CD4-positive, alpha-beta T cell treated with Interleukin-6 for 4 hours (primary cell): Measurements from ENCODE around the gene AJM1.
"Not testable (repeated sequence)": the region's sequence is repeated elsewhere in the genome, so short reads cannot be mapped to it uniquely, and the experiment has no call there.

ENCODE experiments used
- DNase-seq: peaks from one replicate; pipeline ENCODE4 v3.0.0-alpha.2; 2020; ENCODE audit warnings: mixed read lengths

Gene AJM1

DNA sequence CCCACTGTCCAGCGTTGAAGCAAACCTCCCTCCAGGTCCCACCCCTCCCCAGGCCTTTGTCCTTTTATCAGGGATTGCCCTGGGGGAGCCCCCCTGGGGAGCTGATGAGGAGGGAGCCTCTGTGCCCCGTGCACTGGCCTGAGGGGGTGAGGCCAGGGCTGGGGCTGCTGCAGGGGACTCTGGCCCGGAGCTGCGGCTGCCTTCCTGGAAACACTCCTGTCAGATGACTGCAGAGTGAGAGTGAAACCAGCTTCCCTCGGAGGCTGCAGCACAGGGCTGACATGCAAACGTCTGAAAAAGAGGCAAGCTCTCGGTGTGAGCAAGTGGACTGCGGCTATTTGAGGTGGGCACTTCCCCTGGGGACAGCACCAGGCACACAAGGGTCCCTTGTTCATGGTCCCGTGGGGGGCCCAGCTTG, 39.4 kb downstream of the AJM1 start:
- peak; percentile 62 for DNase-seq

DNA sequence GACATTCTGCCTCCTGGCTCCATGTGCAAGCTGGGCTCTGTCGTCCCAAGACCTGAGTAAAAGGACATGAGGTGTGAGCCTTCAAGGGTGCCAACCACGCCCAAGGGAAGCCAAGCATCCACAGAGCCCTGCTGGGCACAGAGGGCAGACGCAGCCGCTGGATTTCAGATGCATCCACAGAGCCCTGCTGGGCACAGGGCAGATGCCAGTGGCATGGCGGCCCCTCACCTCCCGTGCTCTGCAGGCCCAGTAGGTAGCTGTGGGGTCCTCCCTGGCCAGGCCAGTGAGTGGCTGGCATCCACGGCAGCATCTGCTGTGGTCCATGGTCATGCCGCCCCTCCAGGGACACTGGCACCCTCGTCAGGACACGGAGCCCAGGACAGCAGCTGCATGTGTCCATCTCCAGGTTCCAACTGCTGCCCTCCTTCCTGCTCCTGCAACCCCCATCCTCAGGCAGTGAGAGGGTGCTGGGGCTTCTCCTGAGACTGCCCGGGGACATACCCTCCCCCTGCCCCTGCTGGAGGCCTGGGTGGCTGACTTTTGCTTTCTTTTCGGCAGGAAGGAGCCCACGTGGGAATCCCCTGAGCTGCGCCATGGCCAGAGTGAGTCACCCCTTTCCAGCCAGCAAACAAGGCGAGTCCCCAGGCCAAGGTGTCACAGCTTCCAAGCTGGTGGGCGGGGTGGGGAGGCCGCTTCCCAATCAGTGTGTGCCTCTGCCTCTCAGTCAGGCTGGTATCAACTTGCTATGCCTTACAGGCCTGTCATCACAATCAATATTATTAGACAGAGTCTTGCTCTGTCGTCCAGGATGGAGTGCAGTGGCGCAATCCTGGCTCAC, 40.0 kb downstream of the AJM1 start:
- peak; percentile 88 for DNase-seq

- not testable (repeated sequence) for DNase-seq
These were observed 40.6 kb downstream of the AJM1 start for GRCh38 chr9:136882947-136883283.

- not testable (repeated sequence) for DNase-seq
These were observed 41.4 kb downstream of the AJM1 start for GRCh38 chr9:136883670-136884069.

DNA sequence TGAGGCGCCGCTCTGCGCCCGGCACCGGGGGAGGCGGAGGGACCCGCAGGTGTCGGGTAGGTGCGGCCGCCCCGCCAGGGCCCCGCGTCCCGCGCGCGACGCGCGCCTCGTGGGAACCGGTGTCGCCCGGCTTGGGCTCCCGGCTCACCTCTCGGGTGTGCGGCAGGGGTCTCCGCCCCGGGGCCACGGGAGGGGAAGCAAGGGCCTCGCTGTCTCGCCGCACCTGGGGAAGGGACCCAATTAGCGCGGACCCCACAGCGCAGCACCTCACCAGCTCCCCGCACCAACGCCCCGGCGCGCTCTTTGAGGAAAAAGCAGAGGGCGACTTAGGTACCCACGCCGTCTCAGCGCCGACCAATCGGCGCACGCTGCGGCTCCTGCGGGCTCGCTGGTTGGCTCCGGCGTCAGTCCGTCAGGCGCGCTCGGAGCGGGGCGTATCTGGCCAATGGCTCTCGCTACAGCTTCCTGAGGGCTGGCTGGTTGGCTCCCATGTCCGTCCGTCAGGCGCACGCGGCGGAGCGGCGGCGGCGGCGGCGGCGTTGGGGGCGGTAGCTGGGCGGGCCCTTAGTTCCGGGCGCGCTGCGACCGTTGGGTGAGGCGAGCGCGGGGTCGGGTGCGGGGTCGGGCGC, 43.8 kb downstream of the AJM1 start, which contains the start of gene TRAF2:
Gene TRAF2 (plus strand): TSS at position 567 of the 629 bp plus-strand sequence. CDS start 12,225 bp downstream, outside the sequence.
- DNase-seq, result peak; percentile 97

DNA sequence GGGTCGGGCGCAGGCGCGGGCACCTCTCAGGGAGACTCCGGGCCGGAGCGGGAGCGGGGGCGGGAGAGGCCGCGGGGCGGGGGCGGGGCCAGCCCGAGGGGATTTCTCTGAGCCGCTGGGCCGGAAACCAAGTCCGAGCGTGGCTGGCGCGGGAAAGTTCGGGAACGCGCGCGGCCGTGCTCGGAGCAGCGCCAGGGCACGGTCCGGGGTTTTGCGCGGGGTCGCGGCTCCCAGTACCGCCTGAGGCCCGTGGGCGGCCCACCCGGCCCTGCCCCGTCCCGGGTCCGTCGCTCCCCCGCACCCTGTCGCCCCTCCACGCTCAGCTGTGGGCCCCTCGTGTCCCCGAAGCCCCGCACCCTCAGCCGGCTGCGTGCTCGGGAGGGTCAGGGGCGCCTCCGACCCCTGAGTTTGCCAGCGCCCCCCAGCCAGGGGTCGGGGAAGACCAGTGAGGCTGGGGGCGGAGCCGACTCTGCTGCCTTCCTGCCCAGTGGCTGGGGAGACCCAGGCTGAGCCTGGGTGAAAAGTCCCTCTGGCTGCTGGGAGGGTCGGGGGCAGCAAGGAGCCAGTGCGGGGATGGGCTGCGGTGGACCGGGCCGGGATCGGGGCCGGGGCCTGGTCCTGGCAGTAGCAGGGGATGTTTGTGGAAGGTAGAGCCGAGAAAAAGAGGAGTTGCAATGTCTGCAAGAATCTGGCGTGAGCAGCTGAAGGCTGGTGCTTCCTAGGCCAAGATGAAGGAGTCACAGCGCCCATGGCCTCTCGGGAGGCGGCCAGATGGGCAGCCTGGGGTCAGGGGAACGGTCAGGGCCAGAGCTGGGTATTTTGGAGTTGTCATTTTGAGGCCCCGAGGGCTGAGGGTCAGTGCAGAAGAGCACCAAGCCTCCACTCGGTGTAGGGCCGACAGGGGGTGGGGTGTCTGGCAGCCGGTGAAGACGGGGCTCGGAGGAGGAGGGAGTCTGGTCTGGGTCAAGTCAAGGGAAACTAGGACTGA, 44.6 kb downstream of the AJM1 start:
- peak; percentile 49 for DNase-seq

- no peak for DNase-seq
These were observed 46.2 kb downstream of the AJM1 start for GRCh38 chr9:136888454-136888853.

DNA sequence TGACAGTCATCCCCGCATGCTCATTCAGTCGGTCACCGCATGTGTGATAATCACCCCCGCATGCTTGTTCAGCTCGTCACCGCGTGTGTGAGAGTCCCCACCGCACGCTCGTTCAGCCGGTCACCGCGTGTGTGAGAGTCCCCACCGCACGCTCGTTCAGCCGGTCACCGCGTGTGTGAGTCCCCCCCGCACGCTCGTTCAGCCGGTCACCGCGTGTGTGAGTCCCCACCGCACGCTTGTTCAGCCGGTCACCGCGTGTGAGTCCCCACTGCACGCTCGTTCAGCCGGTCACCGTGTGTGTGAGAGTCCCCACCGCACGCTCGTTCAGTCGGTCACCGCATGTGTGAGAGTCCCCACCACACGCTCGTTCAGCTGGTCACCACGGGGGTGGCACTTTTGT, 47.6 kb downstream of the AJM1 start:
- no peak for DNase-seq

GRCh38 chr9:136890661-136891060, 48.4 kb downstream of the AJM1 start:
- DNase-seq, result no peak
